B cell (primary cell): ENCODE data around the gene ZBTB44. TPM values are rescaled to one million over a fixed set of nuclear protein-coding genes. Genes with fewer than 3 reads are reported as not detected.
"Not testable (repeated sequence)": the region's sequence is repeated elsewhere in the genome, so short reads cannot be mapped to it uniquely, and the experiment has no call there.

Source experiments
- ATAC-seq: fragments of 200-7000 bp; cut with Tn5 transposase; one replicate; pipeline ENCODE4 v1.10.0; 2021; ENCODE audit warnings: low read depth, mild to moderate bottlenecking, moderate number of reproducible peaks, moderate library complexity
- CTCF ChIA-PET: fragments of 350-600 bp; sonication (Branson Sonifier 250); formaldehyde crosslinking; loops from one replicate; lab custom pipeline; 2021; ENCODE audit warnings: antibody characterized with exemption, inconsistent platforms; lab: Charles Lee
- POLR2A ChIA-PET: fragments of 350-600 bp; sonication (Branson Sonifier 250); formaldehyde crosslinking; loops from one replicate; lab custom pipeline; 2021; ENCODE audit warnings: antibody characterized with exemption; lab: Charles Lee
- DNase-seq: peaks from one replicate; pipeline ENCODE4 v3.0.0; 2013
- H2AFZ ChIP-seq: 2 replicates; pipeline ENCODE4 v1.6.1; 2012; ENCODE audit warnings: mild to moderate bottlenecking, low read depth, low read length; ENCODE audit not compliant: insufficient read depth, poor library complexity, severe bottlenecking
- H3K27ac ChIP-seq, 2 donors: 1 replicate in 1 of 2; 2 replicates in 1 of 2; pipeline ENCODE4 v1.5.1; 2012 to 2013; ENCODE audit warnings: low read length in 2 of 2, mild to moderate bottlenecking in 2 of 2, moderate library complexity in 1 of 2
- H3K27me3 ChIP-seq, 4 experiments: fragments of 200-600 bp in 1 of 4; sonication (generic) in 1 of 4; replicated peaks in 1 of 4; 1 replicate in 2 of 4; 2 replicates in 2 of 4; pipeline versions ENCODE4 v1.6.1 to v1.7.0; 2013 to 2016; ENCODE audit warnings: low read length in 3 of 4, mild to moderate bottlenecking in 2 of 4, mixed read lengths in 1 of 4, moderate library complexity in 1 of 4; ENCODE audit not compliant: insufficient read depth in 4 of 4, control insufficient read depth in 3 of 4; ENCODE audit errors: control extremely low read depth in 1 of 4
- H3K36me3 ChIP-seq, 2 experiments: replicated peaks in 1 of 2; 1 replicate in 1 of 2; 2 replicates in 1 of 2; pipeline versions ENCODE4 v1.6.1 to v1.7.1; 2013; ENCODE audit warnings: low read length in 1 of 2; ENCODE audit not compliant: insufficient read depth in 2 of 2, control insufficient read depth in 1 of 2; ENCODE audit errors: control extremely low read depth in 1 of 2, extremely low read depth in 1 of 2
- H3K4me1 ChIP-seq, 2 donors: fragments of 200-600 bp in 1 of 2; sonication (generic) in 1 of 2; 1 replicate in 1 of 2; 2 replicates in 1 of 2; pipeline versions ENCODE4 v1.5.1 to v1.6.1; 2013 to 2017; ENCODE audit warnings: low read length in 2 of 2; ENCODE audit not compliant: control insufficient read depth in 2 of 2, insufficient read depth in 2 of 2
- H3K4me2 ChIP-seq: replicated peaks from 2 replicates; pipeline ENCODE3; 2012; ENCODE audit warnings: mild to moderate bottlenecking, low read depth, low read length; ENCODE audit not compliant: poor library complexity, severe bottlenecking
- H3K4me3 ChIP-seq, 5 experiments: fragments of 200-600 bp in 1 of 5; sonication (generic) in 1 of 5; 1 replicate in 3 of 5; 2 replicates in 2 of 5; pipeline versions ENCODE4 v1.5.1 to v1.7.0; 2011 to 2016; ENCODE audit warnings: low read length in 4 of 5, mild to moderate bottlenecking in 4 of 5, low read depth in 2 of 5, control low read depth in 1 of 5, moderate library complexity in 1 of 5; ENCODE audit not compliant: insufficient read depth in 1 of 5; ENCODE audit errors: control extremely low read depth in 1 of 5, extremely low read depth in 1 of 5
- H3K79me2 ChIP-seq: fragments of 200-600 bp; sonication (generic); one replicate; pipeline ENCODE4 v1.6.0; 2016; ENCODE audit warnings: low read length; ENCODE audit not compliant: control insufficient read depth, insufficient read depth
- H3K9ac ChIP-seq: fragments of 200-600 bp; sonication (generic); 2 replicates; pipeline ENCODE4 v1.6.1; 2017; ENCODE audit warnings: mild to moderate bottlenecking, low read length, moderate library complexity
- H3K9me3 ChIP-seq, 3 donors: one replicate each; pipeline versions ENCODE4 v1.6.1 to v1.7.1; 2013; ENCODE audit warnings: low read length in 2 of 3; ENCODE audit not compliant: control insufficient read depth in 2 of 3, insufficient read depth in 1 of 3; ENCODE audit errors: control extremely low read depth in 1 of 3
- H4K20me1 ChIP-seq: 2 replicates; pipeline ENCODE4 v1.6.0; 2012; ENCODE audit warnings: mild to moderate bottlenecking, low read length; ENCODE audit not compliant: insufficient read depth, control insufficient read depth, poor library complexity, severe bottlenecking
- H3K27ac Mint-ChIP-seq: one replicate; pipeline ENCODE4 v1.8.0; 2021; ENCODE audit warnings: mixed read lengths
- H3K27me3 Mint-ChIP-seq: one replicate; pipeline ENCODE4 v1.8.0; 2021; ENCODE audit warnings: mixed read lengths
- H3K4me1 Mint-ChIP-seq: one replicate; pipeline ENCODE4 v1.8.0; 2021; ENCODE audit warnings: mixed read lengths
- H3K4me3 Mint-ChIP-seq: one replicate; pipeline ENCODE4 v1.8.0; 2021; ENCODE audit warnings: mixed read lengths
- H3K9me3 Mint-ChIP-seq: one replicate; pipeline ENCODE4 v1.8.0; 2022; ENCODE audit warnings: mixed read lengths; ENCODE audit not compliant: insufficient read depth
- WGBS: methylation state at CpG from one replicate; pipeline ENCODE4 v1.1.5; 2013; ENCODE audit warnings: missing lambda C conversion rate; ENCODE audit not compliant: insufficient coverage; 5-methylcytosine and 5-hydroxymethylcytosine counted together
- intact Hi-C: fragments of 100-400 bp; cut with micrococcal nuclease; formaldehyde crosslinking; loops from one replicate; pipeline ENCODE4 v1.10.0; 2022
- polyA plus RNA-seq: library from polyadenylated mRNA; depleted of rRNA; stranded (reverse); fragments of >200 nt; gene quantifications from 2 replicates; pipeline ENCODE4 v1.2.3, GENCODE V29; 2012
- total RNA-seq, 2 donors: library from RNA; stranded (reverse); fragments of 120-200 nt in 1 of 2; gene quantifications; 1 replicate in 1 of 2; 2 replicates in 1 of 2; pipeline versions ENCODE4 v1.2.3 to v1.2.4, GENCODE V29; 2013 to 2022

Gene ZBTB44
- total and polyA plus RNA-seq, 2 donors (not counting 1 experiment from before 2014, with no cell fraction given) = 23.3 to 89.4 TPM

- H3K27ac ChIP-seq, ATAC-seq, H3K27me3 ChIP-seq, H2AFZ ChIP-seq, intact Hi-C loops, H3K4me2 ChIP-seq, H3K9me3 ChIP-seq, H3K4me3 ChIP-seq, DNase-seq, H3K4me1 ChIP-seq, H3K9ac ChIP-seq, H3K36me3 ChIP-seq, H3K27ac Mint-ChIP-seq, H3K27me3 Mint-ChIP-seq, POLR2A ChIA-PET, H3K4me3 Mint-ChIP-seq: not testable (repeated sequence)
- Mint-ChIP-seq H3K4me1 (peaks cover 41% of the 10 kb centered on the region), H3K9me3 (peaks cover 11% of the 10 kb centered on the region)
- WGBS = no CpG with 5 or more reads among the region's 1 CpG
- peaks cover 54% of the 10 kb centered on the region for H3K79me2 ChIP-seq
- CTCF ChIA-PET = interaction anchor here (1.6 kb wide), 1 partner anchor 16 kb away, joined by 4 read pairs; no protein-coding TSS in a partner anchor
- H4K20me1 ChIP-seq = peaks cover 18% of the 10 kb centered on the region
These were observed 63.0 kb downstream of the ZBTB44 start for GRCh38 chr11:130251763-130252162.

GRCh38 chr11:130249929-130250328, 64.8 kb downstream of the ZBTB44 start:
- H3K27ac ChIP-seq, CTCF ChIA-PET, H3K27me3 ChIP-seq, ATAC-seq, DNase-seq, H3K9me3 Mint-ChIP-seq, H3K4me3 ChIP-seq, POLR2A ChIA-PET, H3K27ac Mint-ChIP-seq, H3K27me3 Mint-ChIP-seq, H3K4me3 Mint-ChIP-seq, H2AFZ ChIP-seq, H3K4me2 ChIP-seq, H3K36me3 ChIP-seq, H3K4me1 ChIP-seq, H3K9ac ChIP-seq, intact Hi-C loops, H3K9me3 ChIP-seq: not testable (repeated sequence)
- Histone ChIP-seq H3K79me2 (peaks cover 47% of the 10 kb centered on the region), H4K20me1 (peaks cover 11% of the 10 kb centered on the region)
- 96% methylated on average over 5 of the region's 5 CpGs for WGBS
- H3K4me1 Mint-ChIP-seq = peaks cover 27% of the 10 kb centered on the region
